GM12874 (cell line): ENCODE results near the gene PDIK1L.

ENCODE experiments used
- TF ChIP-seq, protein P1 (sequence below): IDR thresholded peaks from 2 replicates; pipeline ENCODE4 v1.5.1; 2011; ENCODE audit warnings: low read depth, mild to moderate bottlenecking, control low read depth, low read length, moderate library complexity; ENCODE audit not compliant: insufficient read depth

The PDIK1L gene

DNA sequence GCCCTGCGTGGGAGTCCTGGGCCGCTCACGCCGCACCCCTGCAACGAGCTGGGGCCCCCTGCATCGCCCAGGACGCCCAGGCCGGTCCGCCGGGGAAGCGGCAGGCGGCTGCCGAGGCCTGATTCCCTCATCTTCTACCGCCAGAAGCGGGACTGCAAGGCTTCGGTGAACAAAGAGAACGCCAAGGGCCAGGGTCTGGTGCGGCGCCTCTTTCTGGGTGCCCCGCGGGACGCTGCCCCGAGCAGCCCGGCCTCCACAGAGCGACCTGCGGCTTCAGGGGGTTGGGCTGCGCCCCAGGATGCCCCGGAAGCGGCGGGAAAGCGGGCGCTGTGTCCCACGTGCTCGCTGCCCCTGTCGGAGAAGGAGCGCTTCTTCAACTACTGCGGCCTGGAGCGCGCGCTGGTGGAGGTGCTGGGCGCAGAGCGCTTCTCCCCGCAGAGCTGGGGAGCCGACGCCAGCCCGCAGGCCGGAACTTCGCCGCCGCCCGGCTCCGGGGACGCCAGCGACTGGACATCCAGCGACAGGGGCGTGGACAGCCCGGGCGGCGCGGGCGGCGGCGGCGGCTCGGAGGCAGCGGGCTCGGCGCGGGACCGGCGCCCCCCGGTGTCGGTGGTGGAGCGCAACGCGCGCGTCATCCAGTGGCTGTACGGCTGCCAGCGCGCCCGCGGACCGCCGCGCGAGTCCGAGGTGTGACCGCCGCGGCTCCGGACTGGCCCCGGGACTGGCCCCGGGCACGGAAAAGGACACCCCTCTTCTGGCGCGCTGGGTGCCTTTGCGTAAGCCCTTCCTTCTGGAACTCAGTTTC, 50.0 kb downstream of the PDIK1L start:
- TF ChIP-seq, protein P1, sequence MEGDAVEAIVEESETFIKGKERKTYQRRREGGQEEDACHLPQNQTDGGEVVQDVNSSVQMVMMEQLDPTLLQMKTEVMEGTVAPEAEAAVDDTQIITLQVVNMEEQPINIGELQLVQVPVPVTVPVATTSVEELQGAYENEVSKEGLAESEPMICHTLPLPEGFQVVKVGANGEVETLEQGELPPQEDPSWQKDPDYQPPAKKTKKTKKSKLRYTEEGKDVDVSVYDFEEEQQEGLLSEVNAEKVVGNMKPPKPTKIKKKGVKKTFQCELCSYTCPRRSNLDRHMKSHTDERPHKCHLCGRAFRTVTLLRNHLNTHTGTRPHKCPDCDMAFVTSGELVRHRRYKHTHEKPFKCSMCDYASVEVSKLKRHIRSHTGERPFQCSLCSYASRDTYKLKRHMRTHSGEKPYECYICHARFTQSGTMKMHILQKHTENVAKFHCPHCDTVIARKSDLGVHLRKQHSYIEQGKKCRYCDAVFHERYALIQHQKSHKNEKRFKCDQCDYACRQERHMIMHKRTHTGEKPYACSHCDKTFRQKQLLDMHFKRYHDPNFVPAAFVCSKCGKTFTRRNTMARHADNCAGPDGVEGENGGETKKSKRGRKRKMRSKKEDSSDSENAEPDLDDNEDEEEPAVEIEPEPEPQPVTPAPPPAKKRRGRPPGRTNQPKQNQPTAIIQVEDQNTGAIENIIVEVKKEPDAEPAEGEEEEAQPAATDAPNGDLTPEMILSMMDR, result no peak

DNA sequence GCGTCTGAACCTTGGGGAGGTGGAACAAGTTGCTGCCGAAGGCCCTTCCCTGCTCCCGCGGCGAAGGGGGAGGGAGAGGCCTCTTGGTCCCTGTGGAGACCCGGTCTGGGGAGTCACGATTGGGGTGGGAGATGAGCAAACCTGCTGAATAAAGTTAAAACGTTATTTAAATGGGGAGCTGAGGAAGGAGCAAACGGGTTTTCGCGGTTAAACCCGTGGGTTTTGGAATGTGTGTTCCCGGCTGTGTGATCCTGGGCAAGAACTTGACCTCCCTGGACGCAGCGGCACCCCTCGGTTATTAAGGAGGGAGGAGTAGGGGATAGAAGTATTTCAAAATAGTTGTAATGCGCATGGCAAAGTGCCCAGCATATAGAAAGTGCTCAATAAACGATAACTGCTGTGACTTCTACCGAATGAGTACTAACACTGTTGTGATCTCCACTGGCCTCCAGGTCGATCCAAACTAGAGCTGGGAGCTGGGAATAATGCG, 50.6 kb downstream of the PDIK1L start:
- TF ChIP-seq, protein P1, result no peak

DNA sequence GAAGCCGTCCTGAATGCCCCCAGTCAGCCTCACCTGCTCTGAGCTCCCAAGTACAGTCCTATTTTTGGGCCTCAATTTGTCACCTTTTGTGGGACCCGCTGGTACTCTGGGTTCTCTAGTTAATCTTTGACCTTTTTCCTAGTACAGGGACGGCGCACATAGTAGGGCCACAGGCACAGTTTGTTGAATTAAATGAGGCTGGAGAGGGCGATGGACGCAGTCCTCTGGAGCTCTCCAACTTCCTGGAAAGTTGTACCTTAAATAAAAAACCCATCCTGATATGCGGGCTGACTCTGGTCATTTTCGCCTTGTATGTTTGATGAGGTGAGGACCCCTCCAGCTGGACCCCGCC, 52.0 kb downstream of the PDIK1L start:
- TF ChIP-seq, protein P1, result no peak

DNA sequence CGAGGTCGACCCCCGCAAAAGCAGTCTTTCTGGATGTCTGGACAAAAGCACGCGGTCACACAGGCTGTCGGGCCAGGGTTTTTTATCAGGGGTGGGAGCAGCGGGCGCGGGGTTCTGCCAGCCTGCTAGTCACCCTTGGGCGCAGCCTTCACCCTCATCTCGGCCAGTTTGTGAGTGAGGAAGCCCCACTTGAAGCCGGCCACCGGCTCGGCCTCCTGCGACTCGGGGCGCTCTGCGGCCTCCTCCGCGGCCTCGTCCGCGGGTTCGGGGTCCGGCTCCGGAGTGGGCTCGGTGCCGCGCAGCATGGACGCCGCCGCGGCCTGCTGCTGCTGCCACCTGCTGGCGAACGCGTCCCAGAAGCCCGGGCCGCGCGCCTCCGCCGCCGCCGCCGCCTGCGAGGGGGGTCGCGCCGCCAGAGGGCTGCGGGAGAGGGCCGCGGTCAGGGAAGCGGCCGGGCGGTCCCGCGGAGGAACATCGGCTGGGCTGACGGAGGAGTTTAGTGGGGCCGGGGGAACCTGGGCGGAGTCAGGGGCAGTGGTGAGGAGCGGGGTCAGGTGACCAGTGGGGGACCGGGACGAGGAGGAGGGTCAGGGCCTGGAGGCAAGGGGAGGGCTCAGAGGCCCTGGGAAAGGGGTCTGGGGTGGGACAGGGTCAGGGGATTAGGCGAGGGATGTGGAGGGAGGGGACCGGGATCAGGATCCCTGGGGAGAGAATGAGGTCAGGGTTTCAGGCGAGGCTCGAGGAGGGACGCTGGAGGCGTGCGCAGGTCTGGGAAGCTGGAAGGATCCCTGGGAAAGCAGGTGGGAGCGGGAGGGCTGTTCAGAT, 52.6 kb downstream of the PDIK1L start:
- TF ChIP-seq, protein P1, result peak; percentile 60

DNA sequence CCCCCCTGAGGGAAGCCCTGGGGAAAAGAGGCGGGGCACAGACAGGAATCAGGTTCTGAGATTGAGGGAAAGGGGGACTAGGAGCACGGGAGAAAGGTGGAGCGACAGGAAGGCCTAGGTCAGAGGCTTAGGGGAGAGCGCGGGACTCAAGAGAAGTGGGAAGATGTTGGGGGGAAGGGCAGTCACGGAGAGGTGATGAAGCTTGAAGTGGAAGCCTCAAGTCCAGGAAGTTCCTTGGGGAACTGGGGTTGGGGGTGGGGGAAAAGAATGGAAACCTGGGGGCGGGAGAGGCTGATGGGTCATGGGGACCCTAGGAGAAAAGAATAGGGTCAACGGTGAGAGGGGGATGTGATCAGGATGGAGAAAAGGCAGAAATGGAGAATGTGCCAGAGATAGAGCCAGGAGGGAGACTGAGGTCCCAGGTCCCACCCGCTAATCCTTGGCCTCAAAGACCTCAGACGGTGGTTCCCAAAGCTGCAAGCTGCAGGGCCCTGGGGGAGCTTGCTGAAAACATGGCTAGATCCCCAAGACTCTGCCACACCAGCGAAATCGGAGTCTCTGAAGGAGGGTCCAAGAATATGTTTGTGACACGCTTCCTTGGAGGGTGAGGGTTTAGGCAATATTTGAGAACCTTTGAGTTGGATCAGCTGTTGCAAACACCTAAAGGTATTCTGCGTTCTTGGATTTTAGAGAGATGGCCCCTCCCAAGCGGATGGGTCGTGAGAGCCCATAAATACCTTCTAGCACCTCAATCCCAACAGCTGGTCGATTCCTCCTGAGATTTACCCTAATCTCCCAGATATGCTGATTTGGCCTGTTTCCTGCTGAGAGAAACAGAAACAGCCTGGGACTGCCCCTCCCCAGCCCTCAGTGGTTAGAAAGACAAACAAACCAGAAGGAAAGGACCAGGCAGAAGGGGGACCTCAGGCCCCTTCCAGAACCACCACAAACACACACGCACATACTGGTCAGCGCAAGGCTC, 53.5 kb downstream of the PDIK1L start:
- TF ChIP-seq, protein P1, result no peak

DNA sequence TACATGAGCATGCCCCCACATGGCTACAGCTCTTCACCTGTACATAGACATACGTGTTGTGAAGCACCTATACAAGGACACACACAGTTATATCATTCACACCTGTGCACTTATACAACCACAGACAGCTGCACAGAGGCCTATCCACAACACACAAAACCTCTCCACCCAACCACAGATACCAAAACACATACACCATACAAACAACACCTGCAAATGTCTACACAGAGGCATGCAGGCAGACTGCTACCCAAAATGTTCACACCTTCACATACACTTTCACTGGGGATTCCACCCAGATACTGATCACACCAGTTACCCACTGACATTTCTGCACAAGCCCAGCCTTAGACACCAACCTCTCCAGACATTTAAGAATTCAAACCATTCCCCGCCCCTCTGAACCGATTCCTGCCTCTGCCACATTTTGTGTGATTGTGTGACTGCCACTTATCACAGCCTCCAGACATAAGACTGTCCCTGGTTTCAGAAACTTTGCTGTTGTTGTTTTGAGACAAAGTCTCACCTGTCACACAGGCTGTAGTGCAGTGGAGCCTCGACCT, 55.2 kb downstream of the PDIK1L start:
- TF ChIP-seq, protein P1, result no peak
